Measurements from ENCODE around the gene KDM5A.

DNA sequence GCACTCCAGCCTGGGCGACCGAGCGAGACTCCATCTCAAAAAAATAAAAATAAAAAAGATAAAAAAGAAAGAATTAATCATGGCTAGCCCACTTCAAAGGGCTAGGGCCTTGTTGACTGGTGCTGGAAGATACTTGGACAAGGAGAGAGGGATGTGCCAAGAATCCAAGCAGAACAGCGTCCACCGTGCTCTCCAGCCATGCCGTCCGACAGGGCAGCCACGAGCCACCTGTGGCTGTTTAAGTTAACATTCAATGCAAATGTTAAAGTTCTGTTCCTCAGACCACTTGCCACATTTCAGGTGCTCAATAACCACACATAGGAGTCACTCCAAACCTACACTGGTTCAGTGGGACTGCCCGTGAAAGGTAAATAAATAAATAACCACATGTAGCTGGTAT lies 147.9 kb downstream of the KDM5A start:
- TF ChIP-seq, protein P1, sequence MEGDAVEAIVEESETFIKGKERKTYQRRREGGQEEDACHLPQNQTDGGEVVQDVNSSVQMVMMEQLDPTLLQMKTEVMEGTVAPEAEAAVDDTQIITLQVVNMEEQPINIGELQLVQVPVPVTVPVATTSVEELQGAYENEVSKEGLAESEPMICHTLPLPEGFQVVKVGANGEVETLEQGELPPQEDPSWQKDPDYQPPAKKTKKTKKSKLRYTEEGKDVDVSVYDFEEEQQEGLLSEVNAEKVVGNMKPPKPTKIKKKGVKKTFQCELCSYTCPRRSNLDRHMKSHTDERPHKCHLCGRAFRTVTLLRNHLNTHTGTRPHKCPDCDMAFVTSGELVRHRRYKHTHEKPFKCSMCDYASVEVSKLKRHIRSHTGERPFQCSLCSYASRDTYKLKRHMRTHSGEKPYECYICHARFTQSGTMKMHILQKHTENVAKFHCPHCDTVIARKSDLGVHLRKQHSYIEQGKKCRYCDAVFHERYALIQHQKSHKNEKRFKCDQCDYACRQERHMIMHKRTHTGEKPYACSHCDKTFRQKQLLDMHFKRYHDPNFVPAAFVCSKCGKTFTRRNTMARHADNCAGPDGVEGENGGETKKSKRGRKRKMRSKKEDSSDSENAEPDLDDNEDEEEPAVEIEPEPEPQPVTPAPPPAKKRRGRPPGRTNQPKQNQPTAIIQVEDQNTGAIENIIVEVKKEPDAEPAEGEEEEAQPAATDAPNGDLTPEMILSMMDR (optimal IDR thresholded peaks at IDR 0.05 in 1 of 3, IDR thresholded peaks at IDR 0.05 in 1 of 3, conservative IDR thresholded peaks at IDR 0.05 in 1 of 3; ENCODE audit: extremely low read depth in 1 of 3, insufficient read depth in 2 of 3, low read length in 3 of 3): no peak
- TF ChIP-seq EZH2 (IDR thresholded peaks at IDR 0.05; ENCODE audit: low read length): no peak

All from keratinocyte (primary cell).